ENCODE results near the gene SNX21.

The SNX21 gene

GRCh38 chr20:45828589-45828988 lies 5.0 kb upstream of the SNX21 start:
- TF ChIP-seq REST (IDR thresholded peaks at IDR 0.05; ENCODE audit: insufficient read depth in 1 of 2, low read depth in 2 of 2, low read length in 2 of 2) (no peak), SIN3A (IDR thresholded peaks at IDR 0.05; ENCODE audit: borderline replicate concordance, insufficient read depth, low read length) (no peak), POLR2AphosphoS5 (IDR thresholded peaks at IDR 0.05; ENCODE audit: low read depth, low read length) (no peak), TAF1 (IDR thresholded peaks at IDR 0.05; ENCODE audit: borderline replicate concordance, insufficient read depth, low read length) (no peak), FOXP2 (optimal IDR thresholded peaks at IDR 0.05; ENCODE audit: borderline replicate concordance, extremely low read depth, extremely low read length, insufficient read depth) (no peak)

GRCh38 chr20:45832619-45833018 lies 980 bp upstream of the SNX21 start:
- TF ChIP-seq FOXP2 (optimal IDR thresholded peaks at IDR 0.05; ENCODE audit: borderline replicate concordance, extremely low read depth, extremely low read length, insufficient read depth) (no peak), POLR2AphosphoS5 (IDR thresholded peaks at IDR 0.05; ENCODE audit: low read depth, low read length) (no peak), REST (IDR thresholded peaks at IDR 0.05; ENCODE audit: insufficient read depth in 1 of 2, low read depth in 2 of 2, low read length in 2 of 2) (no peak), TAF1 (IDR thresholded peaks at IDR 0.05; ENCODE audit: borderline replicate concordance, insufficient read depth, low read length) (no peak), SIN3A (IDR thresholded peaks at IDR 0.05; ENCODE audit: borderline replicate concordance, insufficient read depth, low read length) (no peak)

- TF ChIP-seq FOXP2 (optimal IDR thresholded peaks at IDR 0.05; ENCODE audit: borderline replicate concordance, extremely low read depth, extremely low read length, insufficient read depth): peak; percentile 55
- no peak for TF ChIP-seq SIN3A (IDR thresholded peaks at IDR 0.05; ENCODE audit: borderline replicate concordance, insufficient read depth, low read length)
- TF ChIP-seq REST (IDR thresholded peaks at IDR 0.05; ENCODE audit: insufficient read depth in 1 of 2, low read depth in 2 of 2, low read length in 2 of 2): no peak
- peak; percentile 89 for TF ChIP-seq POLR2AphosphoS5 (IDR thresholded peaks at IDR 0.05; ENCODE audit: low read depth, low read length)
- peak; percentile 5; the same call in 1 of the 2 replicates for TF ChIP-seq TAF1 (IDR thresholded peaks at IDR 0.05; ENCODE audit: borderline replicate concordance, insufficient read depth, low read length)
Measured at GRCh38 chr20:45833883-45834796, 541 bp downstream of the SNX21 start.

DNA sequence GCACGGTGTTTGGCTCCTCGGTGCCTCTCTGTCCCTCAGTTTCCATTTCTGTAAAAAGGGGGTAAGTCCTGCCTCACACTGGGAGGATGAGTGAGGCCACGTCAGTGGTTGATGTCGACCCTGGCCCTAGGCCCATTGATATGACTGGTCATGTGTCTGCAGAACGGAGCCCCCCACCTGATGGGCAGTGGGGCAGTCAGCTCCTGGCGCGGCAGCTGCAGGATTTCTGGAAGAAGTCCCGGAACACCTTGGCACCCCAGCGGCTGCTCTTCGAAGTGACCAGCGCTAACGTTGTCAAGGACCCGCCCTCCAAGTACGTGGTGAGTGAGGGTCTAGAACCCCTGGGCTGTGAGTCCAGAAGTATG lies 1.2 kb downstream of the SNX21 start:
- TF ChIP-seq POLR2AphosphoS5 (IDR thresholded peaks at IDR 0.05; ENCODE audit: low read depth, low read length) (no peak), TAF1 (IDR thresholded peaks at IDR 0.05; ENCODE audit: borderline replicate concordance, insufficient read depth, low read length) (no peak), FOXP2 (optimal IDR thresholded peaks at IDR 0.05; ENCODE audit: borderline replicate concordance, extremely low read depth, extremely low read length, insufficient read depth) (no peak), SIN3A (IDR thresholded peaks at IDR 0.05; ENCODE audit: borderline replicate concordance, insufficient read depth, low read length) (no peak), REST (IDR thresholded peaks at IDR 0.05; ENCODE audit: insufficient read depth in 1 of 2, low read depth in 2 of 2, low read length in 2 of 2) (no peak)

All from PFSK-1 (cell line).